NCI-H2081 treated with DMSO at 0.1 percent for 48 hours (cell line): Measurements from ENCODE around the gene TTC17.
"Not testable (repeated sequence)": the region's sequence is repeated elsewhere in the genome, so short reads cannot be mapped to it uniquely, and the experiment has no call there.

Experiments used
- DNase-seq: peaks from one replicate; lab custom pipeline; 2025; lab: John Stamatoyannopoulos, UW

The TTC17 gene

GRCh38 chr11:43467958-43468357, 109.2 kb downstream of the TTC17 start:
- DNase-seq = no peak

DNA sequence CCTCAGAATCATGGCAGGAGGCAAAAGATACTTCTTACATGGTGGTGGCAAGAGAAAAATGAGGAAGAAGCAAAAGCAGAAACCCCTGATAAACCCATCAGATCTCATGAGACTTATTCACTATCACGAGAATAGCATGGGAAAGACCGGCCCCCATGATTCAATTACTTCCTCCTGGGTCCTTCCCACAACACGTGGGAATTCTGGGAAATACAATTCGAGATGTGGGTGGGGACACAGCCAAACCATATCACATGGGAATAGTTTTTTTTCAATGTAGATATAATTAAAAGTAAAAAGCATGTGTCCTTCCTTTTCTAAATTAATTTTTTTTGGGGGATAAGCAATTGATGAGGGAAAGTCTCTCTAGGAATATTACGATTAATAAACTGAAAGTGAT, 118.8 kb downstream of the TTC17 start:
- DNase-seq = not testable (repeated sequence)

- DNase-seq = no peak
Observed at GRCh38 chr11:43486141-43486540, 127.4 kb downstream of the TTC17 start.

- DNase-seq = no peak
Observed at GRCh38 chr11:43489869-43490465, 131.2 kb downstream of the TTC17 start.

- no peak for DNase-seq
Observed at GRCh38 chr11:43492701-43493100, 134.0 kb downstream of the TTC17 start.

DNA sequence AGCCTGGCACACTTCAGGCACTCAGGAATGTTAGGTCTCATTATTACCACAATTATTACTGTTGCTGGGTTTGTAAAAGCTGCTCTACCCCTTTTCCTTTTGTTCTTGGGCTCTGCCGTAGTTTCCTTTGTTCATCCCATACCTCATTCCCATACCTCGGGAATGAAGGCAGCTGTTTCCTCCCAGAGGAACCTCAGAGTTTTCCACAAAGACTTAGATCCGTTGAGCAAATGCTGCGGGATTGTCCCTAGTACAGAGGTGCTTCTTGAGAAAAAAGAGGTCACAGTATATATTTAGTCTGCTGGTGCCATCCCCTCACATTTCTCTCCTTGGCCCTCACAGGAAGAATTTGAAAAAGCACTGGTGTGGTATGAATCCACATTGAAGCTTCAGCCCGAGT, 134.7 kb downstream of the TTC17 start:
- no peak for DNase-seq

GRCh38 chr11:43497144-43497543, 138.4 kb downstream of the TTC17 start:
- DNase-seq = no peak

DNA sequence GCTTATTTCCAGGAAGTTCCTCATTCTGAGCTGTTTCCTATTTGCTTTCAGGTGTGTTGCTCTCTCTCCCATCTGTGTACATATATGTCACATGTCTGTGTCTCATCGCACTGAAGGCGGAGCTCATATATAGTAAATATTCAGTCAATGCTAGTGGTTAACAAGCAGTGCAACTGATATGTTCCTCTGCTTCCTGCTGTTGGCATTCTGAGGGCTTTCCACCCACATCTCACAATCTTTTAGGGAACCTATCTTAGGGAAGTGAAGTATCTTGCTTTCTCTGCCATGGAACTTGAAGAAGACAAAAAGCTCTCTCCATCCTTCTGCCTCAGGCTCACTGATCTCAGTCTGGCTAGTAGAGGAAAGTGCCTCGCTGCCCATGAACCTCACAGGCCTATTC, 139.8 kb downstream of the TTC17 start:
- DNase-seq = no peak

GRCh38 chr11:43503417-43503816, 144.7 kb downstream of the TTC17 start:
- no peak for DNase-seq

DNA sequence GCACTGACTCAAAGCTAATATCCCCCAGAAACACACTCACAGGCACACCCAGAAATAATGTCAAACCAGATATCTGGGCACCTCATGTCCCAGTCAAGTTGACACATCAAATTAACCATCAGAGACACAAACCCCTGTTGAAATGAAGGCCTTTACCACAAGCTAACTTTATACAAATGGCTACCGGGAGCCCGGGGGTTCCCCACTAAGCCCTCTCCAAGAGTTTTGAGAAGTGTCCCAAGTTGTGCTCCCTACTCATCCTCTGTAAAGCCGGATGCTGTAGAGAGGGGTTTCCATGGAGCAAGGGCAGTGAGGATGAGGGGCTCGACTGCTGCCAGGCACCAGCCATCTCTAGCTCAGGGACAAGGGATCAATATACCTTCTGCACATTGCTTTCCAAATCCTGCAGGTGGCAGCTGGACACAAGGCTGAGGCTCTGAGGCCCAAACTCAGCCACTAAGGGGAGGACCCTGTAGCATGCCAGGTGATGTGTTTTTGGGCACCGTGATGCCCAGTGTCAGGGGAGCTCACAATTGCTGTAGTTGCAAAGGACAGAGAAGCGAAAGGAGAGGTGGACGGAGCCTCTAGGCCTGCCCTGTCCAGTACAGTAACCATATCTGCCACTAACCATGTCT, 145.7 kb downstream of the TTC17 start:
- no peak for DNase-seq

DNA sequence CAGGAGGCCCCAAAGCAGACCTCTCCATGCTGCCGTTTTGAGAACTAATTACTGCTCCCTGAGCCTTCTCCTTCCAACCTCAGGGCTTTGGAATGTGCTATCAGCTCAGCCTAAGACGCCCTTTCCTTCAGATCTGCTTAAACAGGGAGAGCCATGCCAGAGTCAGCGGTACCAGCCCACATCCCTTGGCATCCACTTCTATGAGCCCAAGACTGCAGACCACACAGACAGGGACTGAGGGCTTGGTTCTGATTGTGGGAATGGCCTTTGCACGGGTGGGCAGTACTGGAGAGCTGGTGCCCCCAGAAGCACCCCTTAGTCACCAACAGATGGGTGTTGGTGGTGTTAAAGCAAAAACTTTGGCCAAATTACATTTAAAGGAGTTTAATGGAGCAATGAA, 146.5 kb downstream of the TTC17 start:
- DNase-seq = no peak

DNA sequence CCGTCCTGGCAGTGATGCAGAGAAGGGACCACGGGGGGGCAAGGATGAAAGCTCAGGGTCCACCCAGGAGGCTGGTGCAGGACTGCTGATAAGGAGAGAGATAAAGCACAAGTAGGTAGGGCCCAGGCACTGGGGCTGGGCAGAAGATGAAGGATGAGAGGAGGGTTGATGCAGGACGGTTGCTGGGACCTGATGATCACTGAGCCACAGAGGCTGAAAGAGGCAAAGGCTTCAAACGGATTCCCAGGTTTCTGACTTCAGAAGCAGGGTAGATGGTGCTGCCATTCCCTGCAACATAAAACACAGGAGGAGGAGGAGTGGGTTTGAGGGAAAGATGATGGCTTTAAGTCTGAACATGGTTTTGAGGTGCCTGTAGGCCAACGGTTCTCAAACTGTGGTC, 148.5 kb downstream of the TTC17 start:
- DNase-seq = no peak

DNA sequence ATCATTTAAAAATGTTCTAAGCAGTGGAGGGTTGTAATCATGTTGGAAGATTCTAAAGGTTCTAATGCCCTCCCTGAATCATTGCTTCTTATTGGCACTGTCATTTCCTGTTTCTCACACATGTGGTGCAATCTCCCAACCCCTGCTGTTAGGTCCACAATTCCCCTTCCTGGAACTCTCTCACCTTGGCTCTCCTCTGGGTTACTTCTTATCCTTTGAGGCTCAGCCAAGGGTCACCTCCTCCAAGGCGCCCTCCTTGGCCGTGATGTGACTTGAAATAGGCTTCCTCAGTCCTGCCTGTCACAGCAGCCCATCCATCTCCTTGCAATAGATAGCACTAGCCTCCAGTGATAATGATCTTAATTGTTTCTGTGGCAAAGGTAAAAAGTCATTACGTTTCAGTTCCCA, 149.8 kb downstream of the TTC17 start:
- DNase-seq = no peak

DNA sequence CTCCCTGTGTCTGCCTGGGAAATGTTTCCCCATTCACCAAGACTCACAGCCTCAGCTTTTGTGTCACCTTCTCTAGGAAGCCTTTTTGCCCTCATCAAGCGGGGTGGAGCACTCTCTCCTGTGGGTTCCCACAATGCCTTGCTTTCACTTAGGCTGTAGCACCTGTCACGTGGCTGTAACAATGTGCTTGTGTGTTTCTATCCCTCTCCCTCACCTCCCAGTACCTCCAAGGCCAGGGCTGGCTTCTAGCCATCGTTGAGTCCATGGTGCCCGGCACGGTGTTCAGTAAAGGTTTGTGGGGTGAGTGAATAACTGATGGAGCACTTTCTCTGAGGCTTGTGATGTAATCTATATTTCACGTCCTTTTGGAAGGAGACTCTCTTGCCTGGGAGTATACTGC, 153.2 kb downstream of the TTC17 start:
- DNase-seq = no peak

DNA sequence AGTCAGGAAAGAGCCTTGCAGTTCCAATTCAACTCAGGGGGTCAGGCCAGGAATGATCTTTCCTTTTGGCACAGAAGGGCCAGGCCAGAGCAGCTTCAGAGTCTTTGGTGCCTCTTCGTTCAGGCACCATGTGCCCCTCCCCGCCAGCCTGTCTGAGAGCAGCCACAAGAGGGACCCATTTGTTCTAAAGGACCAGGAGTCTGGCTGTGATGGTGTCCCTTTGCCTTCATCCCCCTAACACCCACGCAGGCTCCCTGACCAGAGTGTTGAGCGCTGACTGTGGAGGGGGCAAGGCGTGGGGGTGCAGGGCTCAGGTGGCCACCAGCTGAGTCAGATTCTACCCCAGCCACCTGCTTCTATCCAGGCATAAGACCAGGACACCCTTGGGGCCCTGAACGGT, 156.4 kb downstream of the TTC17 start:
- DNase-seq = no peak

GRCh38 chr11:43516316-43516850, 157.7 kb downstream of the TTC17 start:
- no peak for DNase-seq

- DNase-seq = no peak
Observed at GRCh38 chr11:43517518-43517917, 158.8 kb downstream of the TTC17 start.

- no peak for DNase-seq
Observed at GRCh38 chr11:43518408-43519160, 159.9 kb downstream of the TTC17 start.

GRCh38 chr11:43521471-43521870, 162.8 kb downstream of the TTC17 start:
- DNase-seq = no peak

- no peak for DNase-seq
Observed at GRCh38 chr11:43523632-43524031, 164.9 kb downstream of the TTC17 start.

- no peak for DNase-seq
Observed at GRCh38 chr11:43532041-43532440, 173.3 kb downstream of the TTC17 start.

- DNase-seq = no peak
Observed at GRCh38 chr11:43537833-43538615, 179.3 kb downstream of the TTC17 start.
